Tibial nerve (tissue), 4 donors: ENCODE data around the gene THSD4. TPM values are rescaled to one million over a fixed set of nuclear protein-coding genes. Genes with fewer than 3 reads are reported as not detected.
"Not testable (repeated sequence)": the region's sequence is repeated elsewhere in the genome, so short reads cannot be mapped to it uniquely, and the experiment has no call there.

Experiments
- DNase-seq, 2 donors: peaks; one replicate each; pipeline ENCODE4 v3.0.0-alpha.2; 2019; ENCODE audit warnings: low spot score in 2 of 2
- H3K27ac ChIP-seq, 4 donors: fragments of 200-600 bp; sonication (generic) in 3 of 4; one replicate each; pipeline ENCODE4 v1.5.1; 2017 to 2019; ENCODE audit warnings: mild to moderate bottlenecking in 1 of 4
- H3K27me3 ChIP-seq, 2 donors: fragments of 200-600 bp; sonication (generic) in 1 of 2; one replicate each; pipeline versions ENCODE4 v1.5.1 to v1.6.0; 2017 to 2019
- H3K36me3 ChIP-seq, 3 donors: fragments of 200-600 bp; sonication (generic); one replicate each; pipeline ENCODE4 v1.5.1; 2018 to 2019
- H3K4me1 ChIP-seq, 4 donors: fragments of 200-600 bp; sonication (generic) in 3 of 4; one replicate each; pipeline ENCODE4 v1.5.1; 2017 to 2019
- H3K4me3 ChIP-seq, 4 donors: fragments of 200-600 bp; sonication (generic) in 3 of 4; one replicate each; pipeline ENCODE4 v1.5.1; 2017 to 2019; ENCODE audit warnings: mild to moderate bottlenecking in 1 of 4, moderate library complexity in 1 of 4
- H3K9me3 ChIP-seq, 4 donors: fragments of 200-600 bp; sonication (generic) in 3 of 4; one replicate each; pipeline ENCODE4 v1.5.1; 2017 to 2019
- EP300 ChIP-seq, 2 donors: sonication (generic); formaldehyde crosslinking; IDR thresholded peaks; one replicate each; pipeline ENCODE4 v1.6.1; 2017; ENCODE audit warnings: antibody characterized with exemption in 2 of 2, mild to moderate bottlenecking in 1 of 2
- POLR2A ChIP-seq, 2 donors: fragments of 450-650 bp; IDR thresholded peaks; one replicate each; pipeline ENCODE4 v1.6.1; 2017; ENCODE audit warnings: antibody characterized with exemption in 2 of 2, mild to moderate bottlenecking in 2 of 2, moderate library complexity in 2 of 2
- WGBS, 2 donors: methylation state at CpG; one replicate each; pipeline ENCODE4 v1.1.5; 2018; 5-methylcytosine and 5-hydroxymethylcytosine counted together
- total RNA-seq, 4 donors: library from RNA; depleted of rRNA; stranded (reverse); fragments of >200 nt; gene quantifications; one replicate each; pipeline ENCODE4 v1.1.0, GENCODE V29; 2016
- TF ChIP-seq, protein P1 (sequence below), 5 experiments: fragments of 200-600 bp in 3 of 5; fragments of 450-650 bp in 2 of 5; sonication (generic) in 3 of 5; IDR thresholded peaks; one replicate each; pipeline ENCODE4 v1.5.1; 2016 to 2019; ENCODE audit warnings: antibody characterized with exemption in 5 of 5, mild to moderate bottlenecking in 3 of 5, moderate library complexity in 2 of 5

The THSD4 gene
- total RNA-seq, 4 donors from 2014 or later = 9.6 to 25.1 (median 21.2) TPM

DNA sequence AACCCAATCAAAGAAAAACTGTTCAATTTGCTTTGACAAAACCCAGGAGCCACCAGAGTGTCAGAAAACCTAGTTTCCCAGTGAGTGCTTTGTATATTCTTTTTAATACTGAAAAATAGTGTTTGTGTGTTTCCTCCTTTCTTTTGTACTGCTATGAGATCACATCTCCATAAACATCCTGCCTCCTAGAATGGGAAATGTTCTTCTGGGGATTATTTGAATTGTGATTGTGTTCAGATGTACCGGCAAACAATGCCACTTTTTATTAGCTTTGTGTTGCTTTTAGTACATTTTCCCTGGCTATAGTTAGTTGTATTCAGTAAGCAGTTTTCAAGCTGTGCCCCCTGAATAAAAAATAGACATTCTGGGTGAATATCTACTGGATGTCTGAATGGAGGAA is 547.0 kb downstream of the THSD4 start:
- no peak for TF ChIP-seq POLR2A (IDR thresholded peaks at IDR 0.05)
- TF ChIP-seq, protein P1, sequence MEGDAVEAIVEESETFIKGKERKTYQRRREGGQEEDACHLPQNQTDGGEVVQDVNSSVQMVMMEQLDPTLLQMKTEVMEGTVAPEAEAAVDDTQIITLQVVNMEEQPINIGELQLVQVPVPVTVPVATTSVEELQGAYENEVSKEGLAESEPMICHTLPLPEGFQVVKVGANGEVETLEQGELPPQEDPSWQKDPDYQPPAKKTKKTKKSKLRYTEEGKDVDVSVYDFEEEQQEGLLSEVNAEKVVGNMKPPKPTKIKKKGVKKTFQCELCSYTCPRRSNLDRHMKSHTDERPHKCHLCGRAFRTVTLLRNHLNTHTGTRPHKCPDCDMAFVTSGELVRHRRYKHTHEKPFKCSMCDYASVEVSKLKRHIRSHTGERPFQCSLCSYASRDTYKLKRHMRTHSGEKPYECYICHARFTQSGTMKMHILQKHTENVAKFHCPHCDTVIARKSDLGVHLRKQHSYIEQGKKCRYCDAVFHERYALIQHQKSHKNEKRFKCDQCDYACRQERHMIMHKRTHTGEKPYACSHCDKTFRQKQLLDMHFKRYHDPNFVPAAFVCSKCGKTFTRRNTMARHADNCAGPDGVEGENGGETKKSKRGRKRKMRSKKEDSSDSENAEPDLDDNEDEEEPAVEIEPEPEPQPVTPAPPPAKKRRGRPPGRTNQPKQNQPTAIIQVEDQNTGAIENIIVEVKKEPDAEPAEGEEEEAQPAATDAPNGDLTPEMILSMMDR (IDR thresholded peaks at IDR 0.05) = no peak
- no peak for TF ChIP-seq EP300 (IDR thresholded peaks at IDR 0.05)
- peaks cover 0 to 7% (median 2%) of the 10 kb centered on the region in 4 donors for H3K9me3 ChIP-seq
- DNase-seq = no peak
- peaks cover 0 to 6% (median 0%) of the 10 kb centered on the region in 4 donors for H3K4me1 ChIP-seq
- H3K27ac ChIP-seq = peak overlapping the region in 2 of 4 donors; percentile 54 to 59
- H3K27me3 ChIP-seq = no peaks in the 10 kb centered on the region
- no peaks in the 10 kb centered on the region for H3K36me3 ChIP-seq
- H3K4me3 ChIP-seq = no peak overlapping the region
- WGBS, 2 donors = 22 to 38% methylated on average over 1 of the region's 1 CpG

DNA sequence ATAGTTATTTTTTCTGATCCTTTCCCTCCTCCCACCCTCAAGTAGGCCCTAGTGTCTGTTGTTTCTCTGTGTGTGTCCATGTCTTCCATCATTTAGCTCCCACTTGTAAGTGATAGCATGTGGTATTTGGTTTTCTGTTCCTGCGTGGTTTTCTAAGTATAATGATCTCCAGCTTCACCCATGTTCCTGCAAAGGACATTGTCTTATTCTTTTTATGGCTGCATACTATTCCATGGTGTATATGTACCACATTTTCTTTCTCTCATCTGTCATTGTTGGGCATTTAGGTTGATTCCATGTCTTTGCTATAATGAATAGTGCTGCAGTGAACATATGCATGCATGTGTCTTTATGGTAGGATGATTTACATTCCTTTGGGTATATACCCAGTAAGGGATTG is 549.4 kb downstream of the THSD4 start:
- TF ChIP-seq EP300 (IDR thresholded peaks at IDR 0.05) (no peak), POLR2A (IDR thresholded peaks at IDR 0.05) (no peak)
- TF ChIP-seq, protein P1 (IDR thresholded peaks at IDR 0.05) = no peak
- peaks cover 0 to 7% (median 2%) of the 10 kb centered on the region in 4 donors for H3K9me3 ChIP-seq
- H3K4me3 ChIP-seq = no peak overlapping the region
- H3K27ac ChIP-seq = no peak overlapping the region
- no peaks in the 10 kb centered on the region for H3K27me3 ChIP-seq
- no peaks in the 10 kb centered on the region for H3K36me3 ChIP-seq
- WGBS, 2 donors = 87 to 100% methylated on average over 1 of the region's 1 CpG
- H3K4me1 ChIP-seq = no peaks in the 10 kb centered on the region
- DNase-seq = no peak

DNA sequence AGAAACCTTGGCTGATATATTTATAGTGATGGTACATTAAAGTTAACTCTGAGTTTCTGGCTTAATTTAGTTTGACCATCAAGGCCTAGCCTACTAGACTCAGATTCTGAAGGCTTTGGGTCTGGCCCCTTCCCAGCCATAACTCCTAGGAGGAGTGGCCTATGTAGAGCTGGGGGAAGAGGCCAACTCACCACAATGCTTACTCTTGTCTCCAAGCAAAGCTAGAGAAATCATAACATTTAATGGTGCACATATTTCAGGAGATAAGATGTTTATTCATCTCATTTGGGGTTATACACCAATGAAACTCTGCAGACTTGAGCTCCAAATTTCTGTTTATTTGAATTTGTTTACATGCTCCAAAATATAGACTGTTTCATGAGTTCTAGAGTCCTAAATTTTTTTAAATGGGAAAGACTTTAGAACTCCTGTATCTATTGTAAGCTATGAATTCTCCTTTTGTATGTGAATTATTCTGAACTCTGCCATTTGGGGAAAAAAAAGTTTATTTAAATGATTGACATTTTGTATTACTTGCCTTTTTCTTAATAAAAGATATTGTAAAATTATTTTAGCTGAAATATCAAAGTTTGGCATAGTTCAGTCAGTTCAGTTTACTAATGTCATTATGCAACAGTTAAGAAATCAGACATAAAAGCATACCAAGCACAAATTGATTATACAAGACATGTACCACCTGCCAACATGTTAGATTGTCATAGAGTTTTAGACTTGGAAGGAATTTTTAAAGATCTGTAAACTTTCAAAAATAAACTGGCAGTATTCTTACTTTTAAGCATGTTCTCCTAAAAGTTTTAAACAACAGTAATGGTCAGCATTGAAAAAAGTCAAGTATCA is 551.7 kb downstream of the THSD4 start:
- H3K36me3 ChIP-seq = no peaks in the 10 kb centered on the region
- H3K9me3 ChIP-seq = peaks cover 0 to 7% (median 2%) of the 10 kb centered on the region in 4 donors
- no peaks in the 10 kb centered on the region for H3K4me1 ChIP-seq
- no peak overlapping the region for H3K4me3 ChIP-seq
- H3K27ac ChIP-seq = no peak overlapping the region
- no peaks in the 10 kb centered on the region for H3K27me3 ChIP-seq
- DNase-seq = no peak
- TF ChIP-seq, protein P1 (IDR thresholded peaks at IDR 0.05) = no peak
- no peak for TF ChIP-seq POLR2A (IDR thresholded peaks at IDR 0.05)
- TF ChIP-seq EP300 (IDR thresholded peaks at IDR 0.05) = no peak

DNA sequence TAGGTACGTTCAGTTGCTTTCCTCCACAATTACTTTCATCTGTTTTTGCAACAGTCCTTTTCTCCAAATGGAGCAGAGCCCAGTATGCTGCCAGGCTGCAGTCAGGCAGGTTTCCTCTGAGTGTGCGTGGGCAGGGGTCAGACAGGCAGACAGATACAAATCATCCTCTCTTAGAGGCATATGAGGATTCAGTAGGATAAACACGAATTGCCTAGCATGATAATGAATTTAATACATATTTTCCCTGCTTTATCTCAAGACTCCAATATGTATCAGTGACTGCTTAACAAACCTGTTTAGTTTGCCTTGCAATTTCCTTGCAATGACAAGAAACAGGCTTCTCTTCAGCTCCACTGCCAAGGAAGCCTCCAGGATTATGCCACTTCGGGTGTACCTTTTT is 554.4 kb downstream of the THSD4 start:
- whole genome bisulfite sequencing, 2 donors = 68 to 73% methylated on average over 4 of the region's 4 CpGs
- H3K27me3 ChIP-seq = no peaks in the 10 kb centered on the region
- DNase-seq = no peak
- no peaks in the 10 kb centered on the region for H3K36me3 ChIP-seq
- peaks cover 0 to 7% (median 2%) of the 10 kb centered on the region in 4 donors for H3K9me3 ChIP-seq
- no peak overlapping the region for H3K27ac ChIP-seq
- H3K4me3 ChIP-seq = no peak overlapping the region
- no peaks in the 10 kb centered on the region for H3K4me1 ChIP-seq
- no peak for TF ChIP-seq POLR2A (IDR thresholded peaks at IDR 0.05)
- TF ChIP-seq EP300 (IDR thresholded peaks at IDR 0.05) = no peak
- TF ChIP-seq, protein P1 (IDR thresholded peaks at IDR 0.05) = no peak

DNA sequence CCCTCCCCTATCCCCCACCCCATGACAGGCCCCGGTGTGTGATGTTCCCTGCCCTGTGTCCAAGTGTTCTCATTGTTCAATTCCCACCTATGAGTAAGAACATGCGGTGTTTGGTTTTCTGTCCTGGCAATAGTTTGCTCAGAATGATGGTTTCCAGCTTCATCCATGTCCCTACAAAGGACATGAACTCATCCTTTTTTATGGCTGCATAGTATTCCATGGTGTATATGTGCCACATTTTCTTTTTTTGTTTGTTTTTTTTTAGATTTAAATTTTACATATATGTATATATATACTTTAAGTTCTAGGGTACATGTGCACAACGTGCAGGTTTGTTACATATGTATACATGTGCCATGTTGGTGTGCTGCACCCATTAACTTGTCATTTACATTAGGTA is 555.0 kb downstream of the THSD4 start:
- not testable (repeated sequence) for H3K27ac ChIP-seq, DNase-seq, H3K27me3 ChIP-seq, H3K4me3 ChIP-seq, H3K9me3 ChIP-seq, H3K36me3 ChIP-seq, H3K4me1 ChIP-seq
- WGBS, 2 donors = 94 to 98% methylated on average over 3 of the region's 3 CpGs
